Heart left ventricle (tissue), 16 donors: ENCODE results near the gene PDCD7. TPM values are rescaled to one million over a fixed set of nuclear protein-coding genes. Genes with fewer than 3 reads are reported as not detected.
"Not testable (repeated sequence)": the region's sequence is repeated elsewhere in the genome, so short reads cannot be mapped to it uniquely, and the experiment has no call there.

Source experiments
- ATAC-seq, 4 donors: fragments of 200-7000 bp; cut with Tn5 transposase; one replicate each; pipeline ENCODE4 v1.9.1; 2020 to 2022; ENCODE audit warnings: moderate library complexity in 4 of 4, mild to moderate bottlenecking in 3 of 4, moderate number of reproducible peaks in 1 of 4
- DNase-seq, 5 donors: peaks; one replicate each; pipeline ENCODE4 v3.0.0-alpha.2; 2020
- H3K27ac ChIP-seq, 12 donors: fragments of 200-600 bp; sonication (generic) in 4 of 12; one replicate each; pipeline versions ENCODE4 v1.5.0 to v1.8.0; 2016 to 2022; ENCODE audit warnings: mild to moderate bottlenecking in 2 of 12
- H3K27me3 ChIP-seq, 9 donors: fragments of 200-600 bp; sonication (generic) in 2 of 9; one replicate each; pipeline versions ENCODE4 v1.5.1 to v1.8.0; 2016 to 2022; ENCODE audit warnings: mild to moderate bottlenecking in 3 of 9
- H3K36me3 ChIP-seq, 9 donors: fragments of 200-600 bp; sonication (generic) in 2 of 9; one replicate each; pipeline versions ENCODE4 v1.5.0 to v1.8.0; 2018 to 2022; ENCODE audit warnings: mild to moderate bottlenecking in 2 of 9
- H3K4me1 ChIP-seq, 12 donors: fragments of 200-600 bp; sonication (generic) in 4 of 12; one replicate each; pipeline versions ENCODE4 v1.5.0 to v1.8.0; 2016 to 2022; ENCODE audit warnings: mild to moderate bottlenecking in 3 of 12
- H3K4me3 ChIP-seq, 12 donors: fragments of 200-600 bp; sonication (generic) in 4 of 12; one replicate each; pipeline versions ENCODE4 v1.5.0 to v1.8.0; 2017 to 2022; ENCODE audit warnings: mild to moderate bottlenecking in 9 of 12, moderate library complexity in 4 of 12
- H3K9me3 ChIP-seq, 12 donors: fragments of 200-600 bp; sonication (generic) in 4 of 12; one replicate each; pipeline versions ENCODE4 v1.5.0 to v1.8.0; 2016 to 2022; ENCODE audit warnings: mild to moderate bottlenecking in 1 of 12
- POLR2A ChIP-seq, 2 donors: fragments of 450-650 bp; IDR thresholded peaks; one replicate each; pipeline ENCODE4 v1.6.1; 2017; ENCODE audit warnings: antibody characterized with exemption in 2 of 2, mild to moderate bottlenecking in 2 of 2, moderate library complexity in 2 of 2
- WGBS, 4 donors: extraction: QIAGEN DNeasy Blood & Tissue Kit in 2 of 4; methylation state at CpG; one replicate each; pipeline versions ENCODE4 v1.1.5 to v1.1.7; 2013 to 2018; 5-methylcytosine and 5-hydroxymethylcytosine counted together
- intact Hi-C, 10 donors: fragments of 100-400 bp; cut with DNase I; formaldehyde crosslinking; loops; one replicate each; pipeline versions ENCODE4 v1.11.1 to v1.14.2; 2022
- polyA plus RNA-seq, 2 donors: library from polyadenylated mRNA; stranded (reverse); fragments of 200-250 nt; gene quantifications; one replicate each; pipeline ENCODE4 v1.2.3, GENCODE V29; 2013
- total RNA-seq, 9 donors: library from RNA; depleted of rRNA in 2 of 9; stranded (reverse); fragments of >200 nt in 2 of 9; fragmentation: NEBNext Ultra II Directional in 3 of 9; extraction: Animal tissue kit (Norgen Biotek cat#: 25700) in 3 of 9; gene quantifications; one replicate each; pipeline versions ENCODE4 v1.1.0 to v1.2.4, GENCODE V29; 2016 to 2023
- TF ChIP-seq, protein P1 (sequence below), 12 donors: fragments of 200-600 bp; sonication (generic) in 4 of 12; IDR thresholded peaks; one replicate each; pipeline versions ENCODE4 v1.5.0 to v1.8.0; 2018 to 2022; ENCODE audit warnings: antibody characterized with exemption in 12 of 12, mild to moderate bottlenecking in 5 of 12
- donor health status: ischemic (EF 13 %, LVEDD 7.1; RV severe dilation, severe dysfunction).
- donor health status: healthy with polysubstance abuse.
- donor health status: DM: no; HTN: yes; CAD: no.
- donor health status: DM: no; HTN: no; CAD: no.
- donor health status: ischemic (EF 25% LVEDD 6.9; RV normal size, moderate dysfunction).
- donor health status: ischemic (EF 25% LVEDD 5.7; RV mildly dilated, moderate dysfunction).
- donor health status: healthy.
- donor health status: DM: yes; HTN: yes; CAD: no.
- donor health status: ischemic (EF 35%, LVEDD 5.7; RV mildly dilated, moderate dysfunction).
- donor health status: nonischemic (EF 11% LVEDD 7.7; RV severe dilation, severe dysfunction).
- donor health status: DM: yes; HTN: yes; CAD: no.
- donor health status: PGD.
- donor health status: ischemic (EF 29% LVEDD 5.4; RV normal size, mild dysfunction).
- donor health status: nonischemic (EF 23%, LVEDD 6.1; RV moderate dilation, normal function).

PDCD7 gene
- total and polyA plus RNA-seq, 11 donors: 9.5 to 21.9 (median 13.7) TPM

DNA sequence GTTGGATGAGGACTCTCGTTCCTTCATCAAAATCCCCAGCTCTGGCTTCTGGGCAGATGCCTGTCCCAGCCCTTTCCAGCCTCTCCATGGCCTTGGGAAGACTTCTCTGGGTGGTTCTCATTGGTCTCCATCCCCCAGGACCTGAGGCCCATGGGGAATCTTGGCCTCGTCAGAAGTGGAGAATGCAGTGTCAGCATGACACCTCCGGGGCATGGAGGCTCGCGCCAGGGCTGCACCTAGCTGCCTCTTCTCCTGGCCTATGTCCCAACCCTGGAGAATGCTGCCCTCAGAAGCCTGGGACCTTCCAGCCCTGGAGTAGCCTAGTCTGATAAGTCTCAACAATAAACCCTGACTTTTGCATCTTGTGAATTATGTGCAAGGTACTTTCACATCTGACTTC lies 54.0 kb downstream of the PDCD7 start:
- intact Hi-C loops: loop anchor here in 1 of 10 donors (2.0 kb wide), 1 partner anchor 25 kb away; no protein-coding TSS in a partner anchor
- Histone ChIP-seq H3K4me3 (no peak overlapping the region), H3K9me3 (no peaks in the 10 kb centered on the region), H3K4me1 (peaks cover 7 to 75% (median 33%) of the 10 kb centered on the region in 12 donors), H3K27me3 (peaks cover 0 to 20% (median 0%) of the 10 kb centered on the region in 9 donors), H3K36me3 (no peaks in the 10 kb centered on the region), H3K27ac (peak overlapping the region in 3 of 12 donors; percentile 43 to 62 (median 51))
- 69 to 84% (median 74%) methylated on average over 1 to 5 of the region's 5 CpGs for WGBS, 4 donors
- ATAC-seq: no peak
- TF ChIP-seq POLR2A (IDR thresholded peaks at IDR 0.05): no peak
- DNase-seq: peak in 1 of 5 donors; percentile 3

DNA sequence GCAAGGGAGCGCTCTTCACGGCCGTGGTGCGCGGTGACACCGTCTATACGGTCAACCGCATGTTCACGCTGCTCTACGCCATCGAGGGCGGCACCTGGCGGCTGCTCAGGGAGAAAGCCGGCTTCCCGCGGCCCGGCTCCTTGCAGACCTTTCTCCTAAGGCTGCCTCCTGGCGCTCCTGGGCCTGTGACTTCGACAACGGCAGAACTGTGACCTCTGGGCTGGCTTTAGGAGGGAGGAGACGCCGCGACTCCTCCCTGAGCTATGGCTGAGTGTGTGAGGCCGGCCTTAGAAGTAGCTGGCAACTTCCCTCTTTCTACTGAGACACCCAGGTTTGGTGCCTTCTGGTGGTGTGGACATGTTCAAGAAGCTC lies 55.6 kb downstream of the PDCD7 start:
- Histone ChIP-seq H3K27ac (peak overlapping the region in 5 of 12 donors; percentile 35 to 86 (median 73)), H3K4me1 (peaks cover 7 to 74% (median 32%) of the 10 kb centered on the region in 12 donors), H3K4me3 (peak overlapping the region in 5 of 12 donors; percentile 2 to 26 (median 16)), H3K27me3 (peaks cover 0 to 20% (median 0%) of the 10 kb centered on the region in 9 donors), H3K9me3 (no peaks in the 10 kb centered on the region), H3K36me3 (no peaks in the 10 kb centered on the region)
- ATAC-seq: peak; percentile 5 to 61 (median 58)
- DNase-seq: peak; percentile 61 to 85 (median 73)
- no peak for TF ChIP-seq POLR2A (IDR thresholded peaks at IDR 0.05)
- TF ChIP-seq, protein P1, sequence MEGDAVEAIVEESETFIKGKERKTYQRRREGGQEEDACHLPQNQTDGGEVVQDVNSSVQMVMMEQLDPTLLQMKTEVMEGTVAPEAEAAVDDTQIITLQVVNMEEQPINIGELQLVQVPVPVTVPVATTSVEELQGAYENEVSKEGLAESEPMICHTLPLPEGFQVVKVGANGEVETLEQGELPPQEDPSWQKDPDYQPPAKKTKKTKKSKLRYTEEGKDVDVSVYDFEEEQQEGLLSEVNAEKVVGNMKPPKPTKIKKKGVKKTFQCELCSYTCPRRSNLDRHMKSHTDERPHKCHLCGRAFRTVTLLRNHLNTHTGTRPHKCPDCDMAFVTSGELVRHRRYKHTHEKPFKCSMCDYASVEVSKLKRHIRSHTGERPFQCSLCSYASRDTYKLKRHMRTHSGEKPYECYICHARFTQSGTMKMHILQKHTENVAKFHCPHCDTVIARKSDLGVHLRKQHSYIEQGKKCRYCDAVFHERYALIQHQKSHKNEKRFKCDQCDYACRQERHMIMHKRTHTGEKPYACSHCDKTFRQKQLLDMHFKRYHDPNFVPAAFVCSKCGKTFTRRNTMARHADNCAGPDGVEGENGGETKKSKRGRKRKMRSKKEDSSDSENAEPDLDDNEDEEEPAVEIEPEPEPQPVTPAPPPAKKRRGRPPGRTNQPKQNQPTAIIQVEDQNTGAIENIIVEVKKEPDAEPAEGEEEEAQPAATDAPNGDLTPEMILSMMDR (IDR thresholded peaks at IDR 0.05): peak; percentile 42 to 71 (median 60)
- WGBS, 4 donors: 10 to 30% (median 21%) methylated on average over 7 to 24 of the region's 24 CpGs
- intact Hi-C loops: loop anchor here in 2 of 10 donors (2.0 kb wide), 2 partner anchors 23 to 47 kb away; no protein-coding TSS in a partner anchor

DNA sequence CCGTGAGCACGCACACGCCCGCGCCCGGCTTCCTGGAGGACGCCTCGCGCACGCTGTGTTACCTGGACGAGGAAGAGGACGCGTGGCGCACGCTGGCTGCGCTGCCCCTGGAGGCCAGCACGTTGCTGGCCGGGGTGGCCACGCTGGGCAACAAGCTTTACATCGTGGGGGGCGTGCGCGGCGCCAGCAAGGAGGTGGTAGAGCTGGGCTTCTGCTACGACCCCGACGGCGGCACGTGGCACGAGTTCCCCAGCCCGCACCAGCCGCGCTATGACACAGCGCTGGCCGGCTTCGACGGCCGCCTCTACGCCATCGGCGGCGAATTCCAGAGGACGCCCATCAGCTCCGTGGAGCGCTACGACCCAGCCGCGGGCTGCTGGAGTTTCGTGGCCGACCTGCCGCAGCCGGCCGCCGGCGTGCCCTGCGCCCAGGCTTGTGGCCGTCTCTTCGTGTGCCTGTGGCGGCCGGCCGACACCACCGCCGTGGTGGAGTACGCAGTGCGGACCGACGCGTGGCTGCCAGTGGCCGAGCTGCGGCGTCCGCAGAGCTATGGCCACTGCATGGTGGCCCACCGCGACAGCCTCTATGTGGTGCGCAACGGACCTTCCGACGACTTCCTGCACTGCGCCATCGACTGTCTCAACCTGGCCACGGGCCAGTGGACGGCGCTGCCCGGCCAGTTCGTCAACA lies 56.2 kb downstream of the PDCD7 start:
- Histone ChIP-seq H3K27ac (peak overlapping the region in 8 of 12 donors; percentile 57 to 86 (median 76)), H3K27me3 (peaks cover 0 to 20% (median 0%) of the 10 kb centered on the region in 9 donors), H3K4me1 (peaks cover 2 to 74% (median 29%) of the 10 kb centered on the region in 12 donors), H3K4me3 (peak overlapping the region in 5 of 12 donors; percentile 2 to 26 (median 16)), H3K9me3 (no peaks in the 10 kb centered on the region), H3K36me3 (no peaks in the 10 kb centered on the region)
- peak in 1 of 4 donors; percentile 4 for ATAC-seq
- 61 to 75% (median 65%) methylated on average over 46 to 85 of the region's 85 CpGs for WGBS, 4 donors
- TF ChIP-seq, protein P1 (IDR thresholded peaks at IDR 0.05): no peak
- no peak for TF ChIP-seq POLR2A (IDR thresholded peaks at IDR 0.05)
- peak in 1 of 5 donors; percentile 51 for DNase-seq
- intact Hi-C loops: loop anchor here in 1 of 10 donors (2.0 kb wide), 1 partner anchor 47 kb away; no protein-coding TSS in a partner anchor

DNA sequence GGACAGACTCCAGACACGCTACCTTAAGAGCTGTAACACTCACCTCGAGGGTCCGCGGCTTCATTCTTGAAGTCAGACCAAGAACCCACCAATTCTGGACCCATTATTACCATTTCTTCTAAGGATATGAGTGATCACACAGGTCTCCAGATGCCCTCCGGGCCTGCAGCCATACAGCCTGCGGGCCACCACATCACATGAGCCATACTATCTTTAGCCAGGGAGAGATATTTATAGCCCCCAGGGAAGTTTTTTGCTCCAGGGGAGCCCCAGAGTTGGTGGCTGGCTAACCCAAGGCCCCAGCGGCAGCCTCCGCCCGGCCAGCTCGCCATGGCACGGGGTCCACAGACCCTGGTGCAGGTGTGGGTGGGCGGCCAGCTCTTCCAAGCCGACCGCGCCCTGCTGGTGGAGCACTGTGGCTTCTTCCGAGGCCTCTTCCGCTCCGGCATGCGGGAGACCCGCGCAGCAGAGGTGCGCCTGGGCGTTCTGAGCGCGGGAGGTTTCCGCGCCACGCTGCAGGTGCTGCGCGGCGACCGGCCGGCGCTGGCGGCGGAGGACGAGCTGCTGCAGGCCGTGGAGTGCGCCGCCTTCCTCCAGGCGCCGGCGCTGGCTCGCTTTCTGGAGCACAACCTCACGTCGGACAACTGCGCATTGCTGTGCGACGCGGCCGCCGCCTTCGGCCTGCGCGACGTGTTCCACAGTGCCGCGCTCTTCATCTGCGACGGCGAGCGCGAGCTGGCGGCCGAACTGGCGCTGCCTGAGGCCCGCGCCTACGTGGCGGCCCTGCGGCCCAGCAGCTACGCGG lies 56.9 kb downstream of the PDCD7 start, which contains the start of gene KBTBD13:
Gene KBTBD13 (plus strand): TSS at position 261 of the 805 bp plus-strand sequence. CDS start 70 bp downstream, at position 331.
- 61 to 71% (median 64%) methylated on average over 34 to 73 of the region's 73 CpGs for WGBS, 4 donors
- H3K9me3 ChIP-seq: no peaks in the 10 kb centered on the region
- intact Hi-C loops: loop anchor here in 1 of 10 donors (2.0 kb wide), 1 partner anchor 46 kb away; no protein-coding TSS in a partner anchor
- peaks cover 6 to 74% (median 29%) of the 10 kb centered on the region in 12 donors for H3K4me1 ChIP-seq
- DNase-seq (peak in 4 of 5 donors; percentile 42 to 71 (median 53)), ATAC-seq (peak; percentile 75 to 85 (median 80))
- peak within 1 kb of the TSS; percentile 15 to 89 (median 75) for H3K27ac ChIP-seq
- no peaks in the 10 kb centered on the region for H3K36me3 ChIP-seq
- peak within 1 kb of the TSS in 10 of 12 donors; percentile 1 to 37 (median 18) for H3K4me3 ChIP-seq
- H3K27me3 ChIP-seq: peaks cover 0 to 20% (median 0%) of the 10 kb centered on the region in 9 donors
- TF ChIP-seq, protein P1 (IDR thresholded peaks at IDR 0.05): no peak
- TF ChIP-seq POLR2A (IDR thresholded peaks at IDR 0.05): no peak

DNA sequence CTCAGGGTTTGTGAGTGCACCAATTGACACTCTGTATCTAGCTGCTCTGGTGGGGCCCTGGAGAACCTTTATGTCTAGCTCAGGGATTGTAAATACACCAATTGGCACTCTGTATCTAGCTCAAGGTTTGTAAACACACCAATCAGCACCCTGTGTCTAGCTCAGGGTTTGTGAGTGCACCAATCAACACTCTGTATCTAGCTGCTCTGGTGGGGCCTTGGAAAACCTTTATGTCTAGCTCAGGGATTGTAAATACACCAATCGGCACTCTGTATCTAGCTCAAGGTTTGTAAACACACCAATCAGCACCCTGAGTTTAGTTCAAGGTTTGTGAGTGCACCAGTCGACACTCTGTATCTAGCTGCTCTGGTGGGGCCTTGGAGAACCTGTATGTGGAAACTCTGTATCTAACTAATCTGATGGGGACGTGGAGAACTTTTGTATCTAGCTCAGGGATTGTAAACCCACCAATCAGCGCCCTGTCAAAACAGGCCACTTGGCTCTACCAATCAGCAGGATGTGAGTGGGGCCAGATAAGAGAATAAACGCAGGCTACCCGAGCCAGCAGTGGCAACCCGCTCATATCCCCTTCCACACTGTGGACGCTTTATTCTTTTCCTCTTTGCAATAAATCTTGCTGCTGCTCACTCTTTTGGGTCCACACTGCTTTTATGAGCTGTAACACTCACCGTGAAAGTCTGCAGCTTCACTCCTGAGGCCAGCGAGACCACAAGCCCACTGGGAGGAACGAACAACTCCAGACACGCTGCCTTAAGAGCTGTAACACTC lies 57.8 kb downstream of the PDCD7 start:
- H3K36me3 ChIP-seq, H3K9me3 ChIP-seq, DNase-seq, ATAC-seq: not testable (repeated sequence)
- intact Hi-C loops: loop anchor here in 1 of 10 donors (2.0 kb wide), 1 partner anchor 45 kb away; no protein-coding TSS in a partner anchor
- peak overlapping the region in 5 of 12 donors; percentile 1 to 37 (median 26) for H3K4me3 ChIP-seq
- H3K27me3 ChIP-seq: peaks cover 0 to 20% (median 0%) of the 10 kb centered on the region in 9 donors
- H3K4me1 ChIP-seq: peaks cover 14 to 75% (median 32%) of the 10 kb centered on the region in 12 donors
- WGBS, 4 donors: 41 to 58% (median 48%) methylated on average over 11 to 12 of the region's 12 CpGs
- peak overlapping the region; percentile 15 to 89 (median 75) for H3K27ac ChIP-seq

DNA sequence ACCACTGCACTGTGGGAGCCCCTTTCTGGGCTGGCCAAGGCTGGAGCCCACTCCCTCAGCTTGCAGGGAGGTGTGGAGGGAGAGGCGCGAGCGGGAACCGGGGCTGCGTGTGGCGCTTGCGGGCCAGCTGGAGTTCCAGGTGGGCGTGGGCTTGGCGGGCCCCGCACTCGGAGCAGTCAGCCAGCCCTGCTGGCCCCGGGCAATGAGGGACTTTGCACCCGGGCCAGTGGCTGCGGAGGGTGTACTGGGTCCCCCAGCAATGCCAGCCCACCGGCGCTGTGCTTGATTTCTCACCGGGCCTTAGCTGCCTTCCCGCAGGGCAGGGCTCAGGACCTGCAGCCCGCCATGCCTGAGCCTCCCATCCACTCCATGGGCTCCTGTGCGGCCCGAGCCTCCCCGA lies 58.7 kb downstream of the PDCD7 start:
- H3K27ac ChIP-seq: peak overlapping the region in 1 of 12 donors; percentile 8
- peaks cover 0 to 20% (median 0%) of the 10 kb centered on the region in 9 donors for H3K27me3 ChIP-seq
- DNase-seq, H3K4me3 ChIP-seq, intact Hi-C loops, ATAC-seq, H3K9me3 ChIP-seq, H3K36me3 ChIP-seq: not testable (repeated sequence)
- peaks cover 18 to 78% (median 38%) of the 10 kb centered on the region in 12 donors for H3K4me1 ChIP-seq
- 95 to 98% (median 97%) methylated on average over 9 to 19 of the region's 22 CpGs for WGBS, 4 donors
